Neural progenitor cell (in vitro differentiated cells): Measurements from ENCODE around the gene POM121. TPM values are rescaled to one million over a fixed set of nuclear protein-coding genes. Genes with fewer than 3 reads are reported as not detected.
"Not testable (repeated sequence)": the region's sequence is repeated elsewhere in the genome, so short reads cannot be mapped to it uniquely, and the experiment has no call there.

Experiments
- DNase-seq: peaks from one replicate; pipeline ENCODE4 v3.0.0-alpha.2; 2016; ENCODE audit warnings: low spot score
- H2AFZ ChIP-seq: fragments of 200-600 bp; sonication (generic); replicated peaks from 2 replicates; pipeline ENCODE4 v1.6.1; 2016; ENCODE audit warnings: antibody characterized with exemption
- H3F3A ChIP-seq: fragments of 200-600 bp; sonication (generic); 2 replicates; pipeline ENCODE4 v1.6.1; 2016; ENCODE audit warnings: antibody characterized with exemption, low read depth
- H3K27ac ChIP-seq: fragments of 200-600 bp; sonication (generic); 2 replicates; pipeline ENCODE4 v1.5.1; 2016; ENCODE audit warnings: mild to moderate bottlenecking
- H3K27me3 ChIP-seq: fragments of 200-600 bp; sonication (generic); 2 replicates; pipeline ENCODE4 v1.6.1; 2016; ENCODE audit warnings: mild to moderate bottlenecking, moderate library complexity
- H3K36me3 ChIP-seq: fragments of 200-600 bp; sonication (generic); 2 replicates; pipeline ENCODE4 v1.5.1; 2016
- H3K4me1 ChIP-seq: fragments of 200-600 bp; sonication (generic); 2 replicates; pipeline ENCODE4 v1.6.1; 2016; ENCODE audit warnings: mixed run types
- H3K4me2 ChIP-seq: fragments of 200-600 bp; sonication (generic); 2 replicates; pipeline ENCODE4 v1.6.1; 2016
- H3K4me3 ChIP-seq: fragments of 200-600 bp; sonication (generic); 2 replicates; pipeline ENCODE4 v1.5.1; 2016
- H3K79me2 ChIP-seq: fragments of 200-600 bp; sonication (generic); 2 replicates; pipeline ENCODE4 v1.6.1; 2016; ENCODE audit warnings: low read depth
- H3K9ac ChIP-seq: fragments of 200-600 bp; sonication (generic); 2 replicates; pipeline ENCODE4 v1.6.1; 2016
- H3K9me3 ChIP-seq: fragments of 200-600 bp; sonication (generic); 2 replicates; pipeline ENCODE4 v1.5.1; 2016; ENCODE audit warnings: low read depth
- H4K20me1 ChIP-seq: fragments of 200-600 bp; sonication (generic); 2 replicates; pipeline ENCODE4 v1.6.1; 2016; ENCODE audit warnings: low read depth
- H3K27ac Mint-ChIP-seq: 3 replicates; pipeline ENCODE4 v1.8.0; 2021; ENCODE audit warnings: mixed read lengths
- H3K27me3 Mint-ChIP-seq: 2 replicates; pipeline ENCODE4 v1.8.0; 2022; ENCODE audit warnings: low read depth, mild to moderate bottlenecking, inconsistent platforms, moderate library complexity, mixed read lengths; ENCODE audit not compliant: insufficient read depth
- H3K36me3 Mint-ChIP-seq: 3 replicates; pipeline ENCODE4 v1.8.0; 2021; ENCODE audit warnings: mixed read lengths
- H3K4me1 Mint-ChIP-seq: 3 replicates; pipeline ENCODE4 v1.8.0; 2021; ENCODE audit warnings: mixed read lengths
- H3K4me3 Mint-ChIP-seq: 3 replicates; pipeline ENCODE4 v1.8.0; 2021; ENCODE audit warnings: mild to moderate bottlenecking, moderate library complexity, mixed read lengths
- H3K9me3 Mint-ChIP-seq: 3 replicates; pipeline ENCODE4 v1.8.0; 2020; ENCODE audit warnings: mixed read lengths
- small RNA-seq: library from RNA; depleted of rRNA; stranded (forward); fragments of <200 nt; gene quantifications from one replicate; pipeline ENCODE3, GENCODE V24; 2015
- total RNA-seq: library from RNA; depleted of rRNA; stranded (reverse); fragments of >200 nt; gene quantifications from 2 replicates; pipeline ENCODE4 v1.2.3, GENCODE V29; 2015; ENCODE audit warnings: low replicate concordance

Gene POM121
- total RNA-seq, 1 donor from 2014 or later: 5.8 TPM

GRCh38 chr7:72990146-72990913, 65.4 kb downstream of the POM121 start:
- H3K27ac ChIP-seq, H3K36me3 Mint-ChIP-seq, H3K79me2 ChIP-seq, H3F3A ChIP-seq, H3K4me3 Mint-ChIP-seq, DNase-seq, H3K27ac Mint-ChIP-seq, H3K4me3 ChIP-seq, H2AFZ ChIP-seq, H3K4me1 Mint-ChIP-seq, H3K9ac ChIP-seq, H3K27me3 Mint-ChIP-seq, H3K4me1 ChIP-seq, H3K4me2 ChIP-seq, H3K27me3 ChIP-seq, H4K20me1 ChIP-seq, H3K9me3 ChIP-seq, H3K36me3 ChIP-seq, H3K9me3 Mint-ChIP-seq: not testable (repeated sequence)

GRCh38 chr7:72995484-72995883, 70.6 kb downstream of the POM121 start:
- not testable (repeated sequence) for H3K27me3 ChIP-seq, H3K4me1 ChIP-seq, H3K9me3 Mint-ChIP-seq, H3K36me3 ChIP-seq, H3K27ac ChIP-seq, H3K4me1 Mint-ChIP-seq, H3K4me3 ChIP-seq, H3K9me3 ChIP-seq, H3K4me2 ChIP-seq, H3K27ac Mint-ChIP-seq, H3F3A ChIP-seq, H3K27me3 Mint-ChIP-seq, H3K79me2 ChIP-seq, H3K36me3 Mint-ChIP-seq, H2AFZ ChIP-seq, H4K20me1 ChIP-seq, H3K4me3 Mint-ChIP-seq, DNase-seq, H3K9ac ChIP-seq

- H3K4me3 Mint-ChIP-seq, H3K4me1 Mint-ChIP-seq, H2AFZ ChIP-seq, H3K27ac ChIP-seq, H3K9me3 Mint-ChIP-seq, H3K4me2 ChIP-seq, H3K9me3 ChIP-seq, H3K27me3 ChIP-seq, DNase-seq, H4K20me1 ChIP-seq, H3F3A ChIP-seq, H3K79me2 ChIP-seq, H3K27ac Mint-ChIP-seq, H3K9ac ChIP-seq, H3K27me3 Mint-ChIP-seq, H3K36me3 Mint-ChIP-seq, H3K36me3 ChIP-seq, H3K4me1 ChIP-seq, H3K4me3 ChIP-seq: not testable (repeated sequence)
Observed at GRCh38 chr7:72997447-72997846, 72.6 kb downstream of the POM121 start.

GRCh38 chr7:72997887-72998468, 73.1 kb downstream of the POM121 start:
- not testable (repeated sequence) for H4K20me1 ChIP-seq, H3K9me3 ChIP-seq, H3K4me1 Mint-ChIP-seq, H3K4me3 ChIP-seq, H3K4me3 Mint-ChIP-seq, H3K27me3 ChIP-seq, H2AFZ ChIP-seq, H3K4me2 ChIP-seq, DNase-seq, H3K27me3 Mint-ChIP-seq, H3K36me3 Mint-ChIP-seq, H3K27ac Mint-ChIP-seq, H3K27ac ChIP-seq, H3F3A ChIP-seq, H3K36me3 ChIP-seq, H3K9ac ChIP-seq, H3K9me3 Mint-ChIP-seq, H3K4me1 ChIP-seq, H3K79me2 ChIP-seq

Small RNA genes lying within 50 kb of the gene (small RNA-seq; reads per million reads assigned to genes)
- gene RF00019: not detected

Other genes with a start within 250 kb of the POM121 start
- gene TYW1B, start 96.9 kb upstream of the POM121 start, total RNA-seq: 3.6 and 4.4 TPM in 2 replicates
- 0.15 and 0.36 TPM in 2 replicates for gene TRIM74, start 44.4 kb downstream of the POM121 start, total RNA-seq
- gene SPDYE8, start 104.7 kb downstream of the POM121 start, total RNA-seq: not detected in 2 replicates
- gene SPDYE11, start 132.8 kb downstream of the POM121 start, total RNA-seq: not detected in 2 replicates
- not detected in 2 replicates for gene SPDYE9, start 160.9 kb downstream of the POM121 start, total RNA-seq